Measurements from ENCODE around the gene MAP2K5.

The MAP2K5 gene

DNA sequence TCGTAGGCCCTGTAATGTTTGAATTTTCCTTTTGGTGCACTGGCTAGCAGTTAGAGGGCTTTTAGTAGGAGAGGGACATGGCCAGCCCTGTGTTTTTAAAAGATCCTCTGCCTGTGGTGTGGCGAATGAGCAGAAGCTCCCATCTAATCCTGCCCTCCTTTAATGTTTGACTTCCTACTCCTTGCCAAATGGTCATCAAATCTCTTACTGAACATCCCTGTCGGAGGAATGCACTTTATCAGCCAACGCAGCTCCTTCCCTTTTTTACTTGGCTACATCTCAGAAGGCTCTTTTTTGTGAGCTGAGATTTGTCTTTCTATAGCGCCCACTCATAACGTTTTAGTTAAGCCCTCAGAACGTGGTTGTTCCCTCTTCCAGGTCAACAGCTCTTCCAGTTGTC lies 44.8 kb downstream of the MAP2K5 start:
- no peak for DNase-seq (ENCODE audit: low read depth, low spot score)
- in situ Hi-C loops (cut with HindIII; ENCODE audit: low sequenced_read_pairs) = no loop called here
- H3K4me3 ChIP-seq (ENCODE audit: low read depth, low read length) = no peak overlapping the region
- no peak for TF ChIP-seq CTCF (IDR thresholded peaks at IDR 0.05; ENCODE audit: low read depth, low read length)

DNA sequence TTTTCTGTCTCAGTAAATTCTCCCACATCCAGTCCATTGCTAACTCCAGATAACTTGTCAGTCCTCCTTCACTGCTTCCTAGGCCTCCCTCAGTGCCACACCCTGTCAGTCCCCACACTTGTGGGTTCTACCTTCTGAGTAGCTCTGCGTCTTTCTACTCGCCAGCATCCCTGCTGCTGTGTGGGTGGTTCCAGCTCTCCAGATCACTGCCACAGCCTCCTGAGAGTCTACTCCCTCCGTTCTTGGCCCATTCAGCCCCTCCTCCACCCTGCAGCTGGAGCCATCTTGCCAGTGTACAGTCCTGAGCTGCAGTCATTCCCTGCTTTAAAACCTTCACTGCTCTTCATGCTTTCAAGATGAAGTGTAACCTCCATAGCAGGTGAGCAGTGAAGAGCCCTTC lies 45.3 kb downstream of the MAP2K5 start:
- DNase-seq (ENCODE audit: low read depth, low spot score) = no peak
- in situ Hi-C loops (cut with HindIII; ENCODE audit: low sequenced_read_pairs) = no loop called here
- H3K4me3 ChIP-seq (ENCODE audit: low read depth, low read length) = no peak overlapping the region
- TF ChIP-seq CTCF (IDR thresholded peaks at IDR 0.05; ENCODE audit: low read depth, low read length) = no peak

GRCh38 chr15:67590191-67590590 lies 47.7 kb downstream of the MAP2K5 start:
- no peak overlapping the region for H3K4me3 ChIP-seq (ENCODE audit: low read depth, low read length)
- in situ Hi-C loops (cut with HindIII; ENCODE audit: low sequenced_read_pairs) = no loop called here
- no peak for DNase-seq (ENCODE audit: low read depth, low spot score)
- no peak for TF ChIP-seq CTCF (IDR thresholded peaks at IDR 0.05; ENCODE audit: low read depth, low read length)

DNA sequence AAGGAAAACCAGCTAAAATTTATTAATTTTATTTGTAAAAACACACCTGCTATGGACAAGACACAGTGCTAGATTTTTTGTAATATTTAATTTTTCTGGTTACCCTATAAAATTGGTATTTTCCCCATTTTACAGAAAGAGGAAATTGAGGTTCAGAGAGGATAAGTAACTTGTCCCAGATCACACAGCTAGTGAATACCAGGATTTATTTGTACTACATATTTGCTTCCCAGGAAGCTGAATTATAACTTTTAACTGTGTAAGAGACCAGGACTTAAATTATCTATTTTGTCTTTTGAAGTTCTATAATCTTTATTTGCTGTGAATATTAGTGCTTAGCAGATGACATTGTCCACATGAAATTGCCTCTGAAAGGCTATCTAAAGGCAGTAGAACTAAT lies 49.7 kb downstream of the MAP2K5 start:
- DNase-seq (ENCODE audit: low read depth, low spot score) = no peak

GRCh38 chr15:67593562-67593961 lies 51.1 kb downstream of the MAP2K5 start:
- in situ Hi-C loops (cut with HindIII; ENCODE audit: low sequenced_read_pairs) = no loop called here
- no peak for TF ChIP-seq CTCF (IDR thresholded peaks at IDR 0.05; ENCODE audit: low read depth, low read length)
- no peak for DNase-seq (ENCODE audit: low read depth, low spot score)
- no peak overlapping the region for H3K4me3 ChIP-seq (ENCODE audit: low read depth, low read length)

More for the DNA sequence above, 49.7 kb downstream of the MAP2K5 start:
- no peak overlapping the region for H3K4me3 ChIP-seq (ENCODE audit: low read depth, low read length)
- in situ Hi-C loops (cut with HindIII; ENCODE audit: low sequenced_read_pairs) = no loop called here
- TF ChIP-seq CTCF (IDR thresholded peaks at IDR 0.05; ENCODE audit: low read depth, low read length) = no peak

DNA sequence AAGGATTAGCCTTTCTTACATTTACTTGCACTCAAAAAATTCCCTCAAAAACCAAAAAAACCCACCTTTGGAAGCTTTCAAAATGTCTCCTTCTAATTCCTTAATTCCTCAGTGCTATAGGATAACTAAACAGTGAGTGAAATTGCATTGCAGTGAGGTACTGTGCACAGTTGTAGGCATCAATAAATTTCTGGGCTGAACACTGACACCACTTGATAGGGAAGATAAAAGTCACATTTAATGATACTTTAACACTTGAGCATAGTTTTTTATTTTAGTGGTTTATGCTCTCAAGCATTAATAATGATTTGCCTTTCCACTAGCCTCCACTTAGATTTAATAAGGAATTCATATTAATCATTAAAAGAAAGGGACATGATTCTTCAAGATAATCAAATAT lies 52.3 kb downstream of the MAP2K5 start:
- H3K4me3 ChIP-seq (ENCODE audit: low read depth, low read length) = no peak overlapping the region
- no peak for DNase-seq (ENCODE audit: low read depth, low spot score)
- in situ Hi-C loops (cut with HindIII; ENCODE audit: low sequenced_read_pairs) = no loop called here
- no peak for TF ChIP-seq CTCF (IDR thresholded peaks at IDR 0.05; ENCODE audit: low read depth, low read length)

GRCh38 chr15:67595572-67595971 lies 53.1 kb downstream of the MAP2K5 start:
- no peak overlapping the region for H3K4me3 ChIP-seq (ENCODE audit: low read depth, low read length)
- no peak for DNase-seq (ENCODE audit: low read depth, low spot score)
- no peak for TF ChIP-seq CTCF (IDR thresholded peaks at IDR 0.05; ENCODE audit: low read depth, low read length)
- in situ Hi-C loops (cut with HindIII; ENCODE audit: low sequenced_read_pairs) = no loop called here
